K562 (cell line): Measurements from ENCODE around the gene CCDC167. TPM values are rescaled to one million over a fixed set of nuclear protein-coding genes. Genes with fewer than 3 reads are reported as not detected.

Experiments used
- BRCA1 ChIP-seq, 2 experiments: fragments of 450-650 bp in 1 of 2; sonication (generic) in 1 of 2; formaldehyde crosslinking in 1 of 2; IDR thresholded peaks; 2 replicates each; pipeline versions ENCODE4 v1.5.0 to v1.6.1; 2017 to 2020; ENCODE audit warnings: mild to moderate bottlenecking in 1 of 2, missing genetic modification reagents in 1 of 2
- CREBBP ChIP-seq: IDR thresholded peaks from one replicate; pipeline ENCODE4 v1.6.1; 2012; ENCODE audit warnings: low read depth, mild to moderate bottlenecking, control low read depth, inconsistent platforms, low read length
- GTF2F1 ChIP-seq: IDR thresholded peaks from 2 replicates; pipeline ENCODE4 v1.6.1; 2011; ENCODE audit warnings: low read depth, low read length, improper control_type of control experiment
- HOXB6 ChIP-seq: fragments of 250-450 bp; sonication (Bioruptor Pico); IDR thresholded peaks from 2 replicates; pipeline ENCODE4 v1.5.1; 2022; ENCODE audit warnings: mild to moderate bottlenecking, borderline replicate concordance
- KLF13 ChIP-seq: fragments of 450-650 bp; IDR thresholded peaks from 2 replicates; pipeline ENCODE4 v1.6.1; 2016; ENCODE audit warnings: missing genetic modification characterization, low read depth, mild to moderate bottlenecking, missing compliant biosample characterization, moderate library complexity, borderline replicate concordance
- NFATC3 ChIP-seq: fragments of 450-650 bp; IDR thresholded peaks from 2 replicates; pipeline ENCODE4 v1.6.1; 2017; ENCODE audit warnings: mild to moderate bottlenecking
- PML ChIP-seq: IDR thresholded peaks from 2 replicates; pipeline ENCODE4 v1.6.1; 2012; ENCODE audit warnings: low read length, inconsistent platforms
- SUPT5H ChIP-seq: fragments of 450-650 bp; IDR thresholded peaks from 2 replicates; pipeline ENCODE4 v1.6.1; 2016
- TAF1 ChIP-seq: IDR thresholded peaks from 2 replicates; pipeline ENCODE4 v1.6.1; 2011; ENCODE audit warnings: mild to moderate bottlenecking, low read length, moderate library complexity; ENCODE audit not compliant: insufficient read depth, control insufficient read depth, severe bottlenecking; ENCODE audit errors: extremely low read depth
- TBP ChIP-seq: optimal IDR thresholded peaks from 2 replicates; pipeline ENCODE3; 2011; ENCODE audit warnings: low read depth, low read length, improper control_type of control experiment
- ZNF407 ChIP-seq: fragments of 450-650 bp; IDR thresholded peaks from 2 replicates; pipeline ENCODE4 v1.6.1; 2016; ENCODE audit warnings: low read depth
- ZNF609 ChIP-seq: sonication (generic); formaldehyde crosslinking; IDR thresholded peaks from 2 replicates; pipeline ENCODE4 v1.8.1; 2023; ENCODE audit warnings: missing genetic modification reagents, mild to moderate bottlenecking, borderline replicate concordance
- polyA plus RNA-seq, 8 experiments: library from polyadenylated mRNA; depleted of rRNA in 4 of 8; stranded (reverse) in 5 of 8; unstranded in 3 of 8; fragments of >200 nt; fragmentation: Nextera tagmentation in 2 of 8; fragmentation: Illumina TruSeq in 1 of 8; extraction: Ambion mirVana in 2 of 8; extraction: Trizol in 1 of 8; gene quantifications; 2 replicates each; pipeline versions ENCODE4 v1.2.1 to v1.2.3, GENCODE V29; 2011 to 2014; ENCODE audit warnings: inconsistent platforms in 1 of 8, missing spikeins in 1 of 8
- total RNA-seq, 7 experiments: library from RNA; depleted of rRNA in 6 of 7; stranded (reverse); fragments of >200 nt in 6 of 7; fragmentation: Illumina TruSeq in 2 of 7; extraction: Trizol in 2 of 7; gene quantifications; 2 replicates each; pipeline versions ENCODE4 v1.2.1 to v1.2.3, GENCODE V29; 2011 to 2021; ENCODE audit warnings: low replicate concordance in 1 of 7

The CCDC167 gene
- total and polyA plus RNA-seq, 9 of the 15 experiments (the other 6 are each of a cell fraction or from before 2014, with no cell fraction given), result 26.0 to 114 (median 45.2) TPM

- no peak for TF ChIP-seq ZNF407
- TF ChIP-seq CREBBP, result no peak
- TF ChIP-seq SUPT5H, result peak; percentile 61; the same call in 1 of the 2 replicates
- peak; percentile 73; the same call in 1 of the 2 replicates for TF ChIP-seq KLF13 (tag)
- TF ChIP-seq TAF1, result no peak
- TF ChIP-seq BRCA1 (IDR thresholded peaks at IDR 0.05), result no peak
- no peak for TF ChIP-seq BRCA1 (CRISPR knock-in tag; IDR thresholded peaks at IDR 0.05)
- TF ChIP-seq GTF2F1, result peak; percentile 93
- peak; percentile 96 for TF ChIP-seq TBP
- TF ChIP-seq ZNF609 (CRISPR knock-in tag), result no peak
- TF ChIP-seq PML, result peak; percentile 97
- no peak for TF ChIP-seq HOXB6 (CRISPR knock-in tag)
- TF ChIP-seq NFATC3, result no peak
These were observed 2.5 kb downstream of the CCDC167 start (continued) for GRCh38 chr6:37496951-37497885.
